HepG2 (cell line): ENCODE results near the gene MTHFS. TPM values are rescaled to one million over a fixed set of nuclear protein-coding genes. Genes with fewer than 3 reads are reported as not detected.
A peak's percentile ranks its signal among the peaks of the same experiment; 100 is the strongest.

Experiments
- BCLAF1 ChIP-seq: fragments of 450-650 bp; IDR thresholded peaks from 2 replicates; pipeline ENCODE4 v1.6.1; 2017; ENCODE audit warnings: mild to moderate bottlenecking
- CHCHD3 ChIP-seq: sonication (generic); formaldehyde crosslinking; IDR thresholded peaks from 2 replicates; pipeline ENCODE4 v1.8.0; 2022; ENCODE audit warnings: mild to moderate bottlenecking, missing genetic modification reagents, moderate library complexity
- CREBL2 ChIP-seq: sonication (generic); formaldehyde crosslinking; IDR thresholded peaks from 2 replicates; pipeline ENCODE4 v1.8.1; 2023; ENCODE audit warnings: missing genetic modification reagents, mild to moderate bottlenecking, borderline replicate concordance
- DRAP1 ChIP-seq: IDR thresholded peaks from 2 replicates; pipeline ENCODE4 v1.6.1; 2016; ENCODE audit warnings: missing genetic modification reagents, missing compliant biosample characterization
- EZH2 ChIP-seq: conservative IDR thresholded peaks from 2 replicates; pipeline ENCODE4 v1.6.1; 2012; ENCODE audit warnings: mild to moderate bottlenecking, low read depth, low read length, moderate library complexity
- HCFC1 ChIP-seq: fragments of 150-350 bp; IDR thresholded peaks from 2 replicates; pipeline ENCODE4 v1.6.1; 2014; ENCODE audit warnings: low read depth, low read length
- HOXA3 ChIP-seq: sonication (generic); formaldehyde crosslinking; IDR thresholded peaks from 2 replicates; pipeline ENCODE4 v1.5.0; 2020; ENCODE audit warnings: missing genetic modification reagents
- IRF2 ChIP-seq: IDR thresholded peaks from 2 replicates; pipeline ENCODE4 v1.6.1; 2018; ENCODE audit warnings: missing genetic modification reagents, missing compliant biosample characterization
- MBD4 ChIP-seq: IDR thresholded peaks from 2 replicates; pipeline ENCODE4 v1.6.1; 2012; ENCODE audit warnings: low read length, inconsistent platforms, borderline replicate concordance
- MLXIP ChIP-seq: sonication (generic); formaldehyde crosslinking; IDR thresholded peaks from 2 replicates; pipeline ENCODE4 v1.9.0; 2021; ENCODE audit warnings: missing genetic modification reagents, borderline replicate concordance
- NFE2 ChIP-seq: sonication (generic); formaldehyde crosslinking; IDR thresholded peaks from 2 replicates; pipeline ENCODE4 v1.4.0; 2020; ENCODE audit warnings: missing genetic modification reagents
- ONECUT2 ChIP-seq: sonication (generic); formaldehyde crosslinking; IDR thresholded peaks from 2 replicates; pipeline ENCODE4 v1.4.0; 2020; ENCODE audit warnings: missing genetic modification reagents
- RCOR2 ChIP-seq: IDR thresholded peaks from 2 replicates; pipeline ENCODE4 v1.6.1; 2016; ENCODE audit warnings: missing biosample characterization, missing genetic modification reagents
- RXRA ChIP-seq: sonication (generic); formaldehyde crosslinking; IDR thresholded peaks from 2 replicates; pipeline ENCODE4 v1.5.1; 2020; ENCODE audit warnings: missing genetic modification reagents
- YEATS4 ChIP-seq: sonication (generic); formaldehyde crosslinking; IDR thresholded peaks from 2 replicates; pipeline ENCODE4 v1.4.0; 2020; ENCODE audit warnings: missing genetic modification reagents, borderline replicate concordance
- ZBTB37 ChIP-seq: sonication (generic); formaldehyde crosslinking; IDR thresholded peaks from 2 replicates; pipeline ENCODE4 v1.4.0; 2020; ENCODE audit warnings: mild to moderate bottlenecking, missing genetic modification reagents
- ZFP36 ChIP-seq: fragments of 150-350 bp; IDR thresholded peaks from 2 replicates; pipeline ENCODE4 v1.6.1; 2018; ENCODE audit warnings: borderline replicate concordance, low read length, low read depth; ENCODE audit not compliant: partially characterized antibody
- ZFP91 ChIP-seq: sonication (generic); formaldehyde crosslinking; IDR thresholded peaks from 2 replicates; pipeline ENCODE4 v1.9.0; 2022; ENCODE audit warnings: missing genetic modification reagents, mild to moderate bottlenecking, borderline replicate concordance
- ZNF569 ChIP-seq: sonication (generic); formaldehyde crosslinking; IDR thresholded peaks from 2 replicates; pipeline ENCODE4 v1.5.0; 2020; ENCODE audit warnings: mild to moderate bottlenecking, missing genetic modification reagents, moderate library complexity, borderline replicate concordance
- ZNF614 ChIP-seq: IDR thresholded peaks from 2 replicates; pipeline ENCODE4 v1.6.1; 2018; ENCODE audit warnings: missing biosample characterization, missing genetic modification reagents, inconsistent platforms, borderline replicate concordance
- ZNF629 ChIP-seq: sonication (generic); formaldehyde crosslinking; conservative IDR thresholded peaks from 2 replicates; pipeline ENCODE4 v1.5.0; 2020; ENCODE audit warnings: missing genetic modification reagents
- ZNF740 ChIP-seq: sonication (generic); formaldehyde crosslinking; IDR thresholded peaks from 2 replicates; pipeline ENCODE4 v1.4.0; 2020; ENCODE audit warnings: missing genetic modification reagents
- polyA plus RNA-seq, 8 experiments: library from polyadenylated mRNA; depleted of rRNA in 3 of 8; stranded (reverse) in 7 of 8; unstranded in 1 of 8; fragments of >200 nt; fragmentation: Illumina TruSeq in 4 of 8; extraction: Trizol in 4 of 8; gene quantifications; 2 replicates each; pipeline versions ENCODE4 v1.2.1 to v1.2.3, GENCODE V29; 2011 to 2016; ENCODE audit warnings: low read depth in 4 of 8, missing spikeins in 1 of 8, mixed read lengths in 1 of 8; ENCODE audit not compliant: insufficient read depth in 1 of 8
- total RNA-seq, 5 experiments: library from RNA; depleted of rRNA; stranded (reverse); fragments of >200 nt; fragmentation: Illumina TruSeq; extraction: Trizol; gene quantifications; 2 replicates each; pipeline ENCODE4 v1.2.3, GENCODE V29; 2016; ENCODE audit warnings: low read depth in 1 of 5

The MTHFS gene
- total and polyA plus RNA-seq, 2 of the 13 experiments (the other 11 are each of a cell fraction or from before 2014, with no cell fraction given), result 37.0 to 49.7 TPM

GRCh38 chr15:79886124-79886523 is 10.7 kb downstream of the MTHFS start (continued):
- TF ChIP-seq MLXIP (CRISPR knock-in tag) (no peak), ZNF569 (CRISPR knock-in tag) (no peak), BCLAF1 (no peak), ZBTB37 (CRISPR knock-in tag) (no peak), CREBL2 (CRISPR knock-in tag) (no peak), RXRA (CRISPR knock-in tag) (no peak), EZH2 (no peak), DRAP1 (0 out of 2 replicates have a peak, but pooled peaks have one; percentile 15), HCFC1 (no peak), MBD4 (no peak), ZNF614 (CRISPR knock-in tag) (no peak), HOXA3 (CRISPR knock-in tag) (peak; percentile 54; the same call in 1 of the 2 replicates), CHCHD3 (no peak), ZNF740 (CRISPR knock-in tag) (no peak), NFE2 (CRISPR knock-in tag) (no peak), ONECUT2 (CRISPR knock-in tag) (no peak), ZFP36 (no peak), YEATS4 (no peak), RCOR2 (0 out of 2 replicates have a peak, but pooled peaks have one; percentile 31), ZNF629 (no peak), IRF2 (CRISPR knock-in tag) (no peak), ZFP91 (CRISPR knock-in tag) (no peak)
